GM23338 (cell line): Measurements from ENCODE around the gene TSPO2. TPM values are rescaled to one million over a fixed set of nuclear protein-coding genes. Genes with fewer than 3 reads are reported as not detected.
"Not testable (repeated sequence)": the region's sequence is repeated elsewhere in the genome, so short reads cannot be mapped to it uniquely, and the experiment has no call there.

ENCODE experiments used
- ATAC-seq: fragments of 200-7000 bp; cut with Tn5 transposase; 3 replicates; pipeline ENCODE4 v1.9.1; 2020
- DNase-seq: peaks from one replicate; pipeline ENCODE4 v3.0.0-alpha.2; 2015; ENCODE audit warnings: low spot score
- H2AFZ ChIP-seq: fragments of 200-600 bp; sonication (generic); 2 replicates; pipeline ENCODE4 v1.8.0; 2016; ENCODE audit warnings: antibody characterized with exemption, mild to moderate bottlenecking, moderate library complexity
- H3F3A ChIP-seq: fragments of 200-600 bp; sonication (generic); replicated peaks from 2 replicates; pipeline ENCODE4 v1.8.0; 2017; ENCODE audit warnings: antibody characterized with exemption, mixed run types, low read depth
- H3K27ac ChIP-seq: fragments of 200-600 bp; sonication (generic); 2 replicates; pipeline ENCODE4 v1.6.1; 2016; ENCODE audit warnings: low read depth
- H3K27me3 ChIP-seq: fragments of 200-600 bp; sonication (generic); 2 replicates; pipeline ENCODE4 v1.8.0; 2016; ENCODE audit warnings: mild to moderate bottlenecking, mixed run types, moderate library complexity; ENCODE audit not compliant: insufficient read depth
- H3K36me3 ChIP-seq: fragments of 200-600 bp; sonication (generic); 2 replicates; pipeline ENCODE4 v1.8.0; 2016; ENCODE audit warnings: mild to moderate bottlenecking; ENCODE audit not compliant: insufficient read depth
- H3K4me1 ChIP-seq: fragments of 200-600 bp; sonication (generic); 2 replicates; pipeline ENCODE4 v1.8.0; 2016; ENCODE audit warnings: mild to moderate bottlenecking, moderate library complexity; ENCODE audit not compliant: insufficient read depth
- H3K4me2 ChIP-seq: fragments of 200-600 bp; sonication (generic); 2 replicates; pipeline ENCODE4 v1.7.1; 2017; ENCODE audit warnings: mixed run types
- H3K4me3 ChIP-seq: fragments of 200-600 bp; sonication (generic); 2 replicates; pipeline ENCODE4 v1.6.1; 2016; ENCODE audit warnings: mixed run types
- H3K79me2 ChIP-seq: fragments of 200-600 bp; sonication (generic); replicated peaks from 2 replicates; pipeline ENCODE4 v1.8.0; 2017; ENCODE audit warnings: mild to moderate bottlenecking; ENCODE audit not compliant: insufficient read depth
- H3K9me2 ChIP-seq: fragments of 200-600 bp; sonication (generic); 2 replicates; pipeline ENCODE4 v1.8.0; 2017; ENCODE audit not compliant: insufficient read depth
- H4K20me1 ChIP-seq: fragments of 200-600 bp; sonication (generic); replicated peaks from 2 replicates; pipeline ENCODE4 v1.8.0; 2017; ENCODE audit warnings: mild to moderate bottlenecking; ENCODE audit not compliant: insufficient read depth
- H3K27ac Mint-ChIP-seq: 2 replicates; pipeline ENCODE4 v1.8.0; 2020; ENCODE audit warnings: inconsistent platforms, mild to moderate bottlenecking, moderate library complexity, mixed read lengths
- H3K27me3 Mint-ChIP-seq: 3 replicates; pipeline ENCODE4 v1.8.0; 2022; ENCODE audit warnings: low read depth, mild to moderate bottlenecking, moderate library complexity, mixed read lengths, inconsistent platforms; ENCODE audit not compliant: insufficient read depth, poor library complexity
- H3K36me3 Mint-ChIP-seq: 3 replicates; pipeline ENCODE4 v1.8.0; 2021; ENCODE audit warnings: low read depth, mild to moderate bottlenecking, inconsistent platforms, moderate library complexity, mixed read lengths
- H3K4me1 Mint-ChIP-seq: 3 replicates; pipeline ENCODE4 v1.8.0; 2020; ENCODE audit warnings: mild to moderate bottlenecking, inconsistent platforms, mixed read lengths
- H3K4me3 Mint-ChIP-seq: 3 replicates; pipeline ENCODE4 v1.8.0; 2021; ENCODE audit warnings: moderate library complexity, mild to moderate bottlenecking, inconsistent platforms, mixed read lengths
- H3K9me3 Mint-ChIP-seq: 3 replicates; pipeline ENCODE4 v1.8.0; 2020; ENCODE audit warnings: moderate library complexity, mild to moderate bottlenecking, inconsistent platforms, mixed read lengths
- CREB1 ChIP-seq: fragments of 250-450 bp; sonication (Bioruptor Pico); IDR thresholded peaks from 2 replicates; pipeline ENCODE4 v1.5.0; 2020; ENCODE audit warnings: low read depth, mild to moderate bottlenecking, moderate library complexity
- EZH2phosphoT487 ChIP-seq: fragments of 200-600 bp; sonication (generic); IDR thresholded peaks from one replicate; pipeline ENCODE4 v1.8.1; 2018; ENCODE audit warnings: antibody characterized with exemption; ENCODE audit not compliant: unreplicated experiment
- JUNB ChIP-seq: IDR thresholded peaks from one replicate; pipeline ENCODE4 v1.6.1; 2016; ENCODE audit warnings: antibody characterized with exemption; ENCODE audit not compliant: unreplicated experiment
- POLR2AphosphoS5 ChIP-seq: IDR thresholded peaks from 2 replicates; pipeline ENCODE4 v1.6.1; 2016; ENCODE audit warnings: antibody characterized with exemption, low read depth
- REST ChIP-seq: IDR thresholded peaks from one replicate; pipeline ENCODE4 v1.6.1; 2018; ENCODE audit warnings: antibody characterized with exemption; ENCODE audit not compliant: unreplicated experiment
- ZNF114 ChIP-seq: fragments of 250-450 bp; sonication (Bioruptor Pico); IDR thresholded peaks from 2 replicates; pipeline ENCODE4 v1.5.0; 2020; ENCODE audit warnings: mild to moderate bottlenecking, moderate library complexity
- ZNF462 ChIP-seq: fragments of 250-450 bp; sonication (Bioruptor Pico); IDR thresholded peaks from 2 replicates; pipeline ENCODE4 v1.5.0; 2020; ENCODE audit warnings: mild to moderate bottlenecking, moderate library complexity
- polyA plus RNA-seq: library from polyadenylated mRNA; unstranded; fragments of >200 nt; fragmentation: Nextera tagmentation; extraction: Ambion mirVana; gene quantifications from 2 replicates; pipeline ENCODE4 v1.2.1, GENCODE V29; 2016
- total RNA-seq: library from RNA; depleted of rRNA; stranded (reverse); fragments of >200 nt; shearing (Covaris generic); gene quantifications from 2 replicates; pipeline ENCODE4 v1.2.3, GENCODE V29; 2014

TSPO2 gene
- total and polyA plus RNA-seq, 2 experiments from 2014 or later = 0.31 TPM; not detected in 1

- no peak for TF ChIP-seq ZNF462 (CRISPR knock-in tag)
- TF ChIP-seq POLR2AphosphoS5 = no peak
- TF ChIP-seq ZNF114 (CRISPR knock-in tag) = no peak
- no peak for TF ChIP-seq REST
- no peak for TF ChIP-seq EZH2phosphoT487
- TF ChIP-seq CREB1 (CRISPR knock-in tag) = no peak
- no peak for TF ChIP-seq JUNB
These were observed 27.5 kb upstream of the TSPO2 start (continued) for GRCh38 chr6:41014780-41015179.

GRCh38 chr6:41015860-41016259 lies 26.4 kb upstream of the TSPO2 start:
- H3K27ac Mint-ChIP-seq, H3K4me1 Mint-ChIP-seq, H3K79me2 ChIP-seq, H3K4me1 ChIP-seq, H3K27me3 Mint-ChIP-seq, H4K20me1 ChIP-seq, H3K9me2 ChIP-seq, H3K27me3 ChIP-seq, H3K36me3 ChIP-seq, H3K9me3 Mint-ChIP-seq, ATAC-seq, H2AFZ ChIP-seq, H3K27ac ChIP-seq, DNase-seq, H3K4me3 ChIP-seq, H3K4me2 ChIP-seq, H3F3A ChIP-seq, H3K4me3 Mint-ChIP-seq, H3K36me3 Mint-ChIP-seq: not testable (repeated sequence)
